ENCODE results near the gene GHITM.
A peak's percentile ranks its signal among the peaks of the same experiment; 100 is the strongest.
"Not testable (repeated sequence)": the region's sequence is repeated elsewhere in the genome, so short reads cannot be mapped to it uniquely, and the experiment has no call there.

GHITM gene

GRCh38 chr10:84176836-84177474 lies 37.6 kb downstream of the GHITM start:
- DNase-seq (ENCODE audit: low spot score): no peak

GRCh38 chr10:84177541-84178141 lies 38.3 kb downstream of the GHITM start:
- no peak for DNase-seq (ENCODE audit: low spot score)

- DNase-seq (ENCODE audit: low spot score): no peak
These were observed 38.9 kb downstream of the GHITM start for GRCh38 chr10:84178160-84178609.

GRCh38 chr10:84179059-84179710 lies 39.9 kb downstream of the GHITM start:
- DNase-seq (ENCODE audit: low spot score): no peak

GRCh38 chr10:84180386-84180785 lies 41.1 kb downstream of the GHITM start:
- DNase-seq (ENCODE audit: low spot score): not testable (repeated sequence)

- DNase-seq (ENCODE audit: low spot score): no peak
These were observed 42.3 kb downstream of the GHITM start for GRCh38 chr10:84181631-84182030.

GRCh38 chr10:84184517-84184916 lies 45.2 kb downstream of the GHITM start:
- no peak for DNase-seq (ENCODE audit: low spot score)

GRCh38 chr10:84185526-84186175 lies 46.3 kb downstream of the GHITM start:
- DNase-seq (ENCODE audit: low spot score): no peak

- no peak for DNase-seq (ENCODE audit: low spot score)
These were observed 49.5 kb downstream of the GHITM start for GRCh38 chr10:84188815-84189214.

- DNase-seq (ENCODE audit: low spot score): no peak
These were observed 51.3 kb downstream of the GHITM start for GRCh38 chr10:84190621-84191020.

- no peak for DNase-seq (ENCODE audit: low spot score)
These were observed 51.8 kb downstream of the GHITM start for GRCh38 chr10:84191106-84191505.

GRCh38 chr10:84193327-84193726 lies 54.0 kb downstream of the GHITM start:
- no peak for DNase-seq (ENCODE audit: low spot score)

- DNase-seq (ENCODE audit: low spot score): no peak
These were observed 54.6 kb downstream of the GHITM start for GRCh38 chr10:84193846-84194423.

GRCh38 chr10:84194424-84195043 lies 55.2 kb downstream of the GHITM start, which contains the start of gene CDHR1:
TSS of gene CDHR1 (plus strand) at chr10:84194537. CDS start at chr10:84194761, 224 bp downstream.
- peak; percentile 26 for DNase-seq (ENCODE audit: low spot score)

- no peak for DNase-seq (ENCODE audit: low spot score)
These were observed 55.9 kb downstream of the GHITM start for GRCh38 chr10:84195044-84195830.

GRCh38 chr10:84196083-84196482 lies 56.8 kb downstream of the GHITM start:
- DNase-seq (ENCODE audit: low spot score): no peak

- no peak for DNase-seq (ENCODE audit: low spot score)
These were observed 57.6 kb downstream of the GHITM start for GRCh38 chr10:84196941-84197340.

GRCh38 chr10:84197643-84198042 lies 58.3 kb downstream of the GHITM start:
- no peak for DNase-seq (ENCODE audit: low spot score)

- no peak for DNase-seq (ENCODE audit: low spot score)
These were observed 59.1 kb downstream of the GHITM start for GRCh38 chr10:84198206-84198915.

GRCh38 chr10:84200537-84201243 lies 61.4 kb downstream of the GHITM start:
- no peak for DNase-seq (ENCODE audit: low spot score)
